Renal cortical epithelial cell (primary cell): ENCODE measurements around the gene CYP26A1. TPM values are rescaled to one million over a fixed set of nuclear protein-coding genes. Genes with fewer than 3 reads are reported as not detected.

Source experiments
- DNase-seq: peaks from one replicate; pipeline ENCODE4 v3.0.0-alpha.2; 2011; ENCODE audit warnings: low read depth
- total RNA-seq: library from RNA; depleted of rRNA; stranded (reverse); fragments of >200 nt; gene quantifications from 2 replicates; pipeline ENCODE4 v1.2.3, GENCODE V29; 2014

The CYP26A1 gene
- total RNA-seq, 1 donor from 2014 or later, result 0.15 TPM

GRCh38 chr10:93064874-93065660 lies 8.6 kb upstream of the CYP26A1 start:
- DNase-seq, result no peak

- no peak for DNase-seq
These were observed 7.8 kb upstream of the CYP26A1 start for GRCh38 chr10:93065675-93066543.

DNA sequence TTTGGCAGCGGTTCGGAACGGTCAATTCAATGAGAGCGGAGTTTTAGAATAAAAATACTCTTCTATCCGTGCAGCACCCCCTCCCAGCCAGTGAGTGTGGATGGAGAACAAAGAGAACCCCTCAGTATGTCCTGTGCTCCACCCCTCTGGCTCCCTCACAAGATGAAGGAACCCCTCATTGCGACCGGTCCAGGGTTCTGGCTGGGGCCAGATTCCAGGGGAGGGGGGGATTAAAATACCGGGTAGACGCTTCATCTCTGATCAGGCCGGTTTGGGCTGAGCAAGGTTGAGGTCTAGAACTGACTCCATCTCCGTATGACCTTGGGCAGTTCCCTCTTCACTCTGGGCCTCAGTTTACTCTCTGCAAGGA lies 7.2 kb upstream of the CYP26A1 start:
- DNase-seq, result no peak

- DNase-seq, result no peak
These were observed 6.0 kb upstream of the CYP26A1 start for GRCh38 chr10:93067443-93068365.

DNA sequence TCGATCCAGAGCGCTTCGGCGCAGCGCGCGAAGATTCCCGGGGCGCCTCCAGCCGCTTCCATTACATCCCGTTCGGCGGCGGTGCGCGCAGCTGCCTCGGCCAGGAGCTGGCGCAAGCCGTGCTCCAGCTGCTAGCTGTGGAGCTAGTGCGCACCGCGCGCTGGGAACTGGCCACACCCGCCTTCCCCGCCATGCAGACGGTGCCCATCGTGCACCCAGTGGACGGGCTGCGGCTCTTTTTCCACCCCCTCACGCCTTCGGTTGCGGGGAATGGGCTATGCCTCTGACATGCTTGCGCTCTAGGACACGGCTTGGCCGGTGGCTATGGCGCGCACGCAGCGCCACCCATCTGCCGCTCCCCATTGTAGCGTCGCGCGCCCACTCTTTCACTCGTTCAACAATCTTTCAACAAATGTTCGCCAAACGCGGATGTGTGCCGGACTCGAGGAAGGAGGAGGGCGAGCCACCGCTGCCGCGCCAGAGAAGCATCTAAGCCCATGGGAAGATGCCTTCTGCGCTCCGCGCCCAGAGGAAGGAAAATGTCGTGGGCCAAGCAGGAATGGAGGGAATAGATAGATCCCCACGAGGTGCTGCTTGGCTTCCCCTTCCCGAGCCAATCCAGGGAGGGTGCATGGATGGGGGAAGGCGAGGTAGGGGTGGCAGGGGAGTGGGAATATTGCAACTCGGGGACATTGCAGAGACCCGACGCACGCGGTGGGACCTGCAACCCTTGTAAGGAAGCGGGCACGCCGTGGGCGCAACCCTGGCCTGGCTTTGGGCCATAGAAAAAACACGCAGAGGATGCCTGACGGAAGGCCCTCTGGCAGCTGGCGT lies 5.1 kb upstream of the CYP26A1 start:
- DNase-seq, result no peak

DNA sequence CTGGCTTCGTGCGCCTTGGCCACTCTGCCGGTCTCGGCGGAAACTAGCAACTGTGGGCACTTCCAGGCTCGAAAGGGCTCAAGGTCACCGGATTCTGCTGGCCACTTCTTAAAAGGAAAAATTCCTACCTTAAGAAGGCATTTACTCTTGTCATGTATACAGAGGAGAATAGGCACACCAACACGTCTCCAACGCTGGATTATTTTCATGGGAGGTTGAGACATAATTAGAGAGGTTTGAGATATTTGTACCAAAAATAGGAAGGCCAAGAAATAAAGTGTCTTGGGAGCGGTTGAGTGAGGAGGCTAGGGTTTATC lies 4.5 kb upstream of the CYP26A1 start:
- no peak for DNase-seq

DNA sequence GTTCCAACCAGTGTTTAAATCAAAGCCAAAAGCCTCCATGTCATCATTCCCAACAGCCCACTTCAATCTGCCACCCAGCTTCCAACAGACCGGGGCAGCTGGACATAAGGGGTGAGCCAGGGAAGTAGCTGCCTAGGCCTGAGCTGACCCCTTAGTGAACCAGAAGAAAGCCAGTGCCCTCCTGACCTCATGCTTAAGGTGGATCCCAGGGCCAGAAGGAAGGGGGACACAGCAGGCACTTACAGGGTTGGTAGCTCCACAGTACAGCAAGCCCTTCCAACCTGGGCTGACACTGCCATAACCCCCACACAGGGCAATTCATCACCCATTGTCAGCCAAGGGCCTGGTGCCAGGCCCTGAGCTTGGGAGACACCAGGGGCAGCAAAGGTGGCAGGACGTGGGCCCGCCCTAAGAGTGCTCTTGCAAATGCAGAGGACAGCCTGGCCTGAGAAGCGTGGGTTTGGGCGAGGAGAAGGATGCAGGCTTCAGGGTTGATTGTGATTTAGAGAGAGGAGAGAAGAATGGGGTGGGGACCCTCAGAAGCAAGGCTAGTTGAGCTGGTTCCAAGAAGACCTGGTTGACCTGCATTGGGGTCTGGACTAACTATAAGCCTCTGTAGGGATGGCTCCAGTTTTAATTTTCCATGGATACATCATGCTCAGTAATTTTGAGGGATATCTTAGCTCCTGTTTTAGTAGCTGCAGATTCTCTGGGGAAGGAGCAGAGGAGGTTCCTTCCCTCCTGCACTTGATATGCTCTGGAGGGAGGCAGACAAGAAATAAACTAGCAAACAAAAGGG lies 3.1 kb upstream of the CYP26A1 start:
- DNase-seq, result no peak

- no peak for DNase-seq
These were observed 2.6 kb upstream of the CYP26A1 start for GRCh38 chr10:93071177-93071472.

DNA sequence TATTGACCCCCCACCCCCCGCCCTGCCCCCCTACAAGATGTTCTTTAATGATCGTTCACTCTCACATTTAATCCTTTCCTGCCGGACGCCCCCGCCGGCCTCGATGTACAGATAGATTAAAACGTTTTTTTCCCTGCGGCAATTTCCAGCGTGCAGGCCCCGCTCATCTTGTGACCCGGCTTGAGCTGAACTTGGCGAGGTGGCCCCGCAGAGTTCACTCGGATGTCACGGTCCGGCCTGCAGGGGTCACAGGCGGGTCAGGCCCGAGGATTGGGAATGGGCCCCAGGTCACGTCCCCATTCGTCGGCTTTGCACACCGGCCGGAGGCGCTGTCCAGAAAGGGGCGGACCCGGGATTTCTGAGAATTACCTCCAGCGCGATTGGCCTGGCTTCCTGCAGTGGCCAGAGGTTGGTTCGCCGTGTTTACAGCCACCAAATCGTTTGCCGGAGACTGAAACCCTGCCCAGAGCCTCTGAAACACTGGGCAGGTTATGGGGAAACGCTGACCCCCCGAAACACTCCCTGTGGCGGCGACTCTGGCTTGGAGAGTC lies 1.9 kb upstream of the CYP26A1 start:
- peak; percentile 30 for DNase-seq

DNA sequence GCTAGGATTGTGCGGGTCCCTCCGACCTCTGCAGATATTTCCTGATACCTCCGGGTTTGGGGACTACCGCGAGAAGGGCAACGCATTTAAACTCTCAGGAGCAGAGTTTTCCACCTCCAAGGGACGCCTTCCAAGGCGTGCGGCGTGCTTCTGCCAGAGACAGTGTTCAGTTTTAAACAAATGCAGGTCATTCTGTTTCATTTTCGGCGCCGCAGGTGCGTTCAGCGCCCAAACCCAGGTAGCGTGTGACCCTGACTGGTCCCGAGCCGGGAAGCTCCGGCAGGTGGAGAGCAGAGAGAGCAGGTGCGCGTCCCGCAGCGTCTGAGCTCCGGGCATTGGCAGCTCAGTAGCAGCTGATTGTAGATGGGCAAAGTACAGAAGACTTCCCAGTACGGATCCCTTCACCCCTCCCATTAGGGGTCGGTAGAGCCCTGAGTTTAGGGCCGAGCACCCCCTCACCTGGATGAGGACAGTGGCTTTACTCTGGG lies 1.4 kb upstream of the CYP26A1 start:
- no peak for DNase-seq

DNA sequence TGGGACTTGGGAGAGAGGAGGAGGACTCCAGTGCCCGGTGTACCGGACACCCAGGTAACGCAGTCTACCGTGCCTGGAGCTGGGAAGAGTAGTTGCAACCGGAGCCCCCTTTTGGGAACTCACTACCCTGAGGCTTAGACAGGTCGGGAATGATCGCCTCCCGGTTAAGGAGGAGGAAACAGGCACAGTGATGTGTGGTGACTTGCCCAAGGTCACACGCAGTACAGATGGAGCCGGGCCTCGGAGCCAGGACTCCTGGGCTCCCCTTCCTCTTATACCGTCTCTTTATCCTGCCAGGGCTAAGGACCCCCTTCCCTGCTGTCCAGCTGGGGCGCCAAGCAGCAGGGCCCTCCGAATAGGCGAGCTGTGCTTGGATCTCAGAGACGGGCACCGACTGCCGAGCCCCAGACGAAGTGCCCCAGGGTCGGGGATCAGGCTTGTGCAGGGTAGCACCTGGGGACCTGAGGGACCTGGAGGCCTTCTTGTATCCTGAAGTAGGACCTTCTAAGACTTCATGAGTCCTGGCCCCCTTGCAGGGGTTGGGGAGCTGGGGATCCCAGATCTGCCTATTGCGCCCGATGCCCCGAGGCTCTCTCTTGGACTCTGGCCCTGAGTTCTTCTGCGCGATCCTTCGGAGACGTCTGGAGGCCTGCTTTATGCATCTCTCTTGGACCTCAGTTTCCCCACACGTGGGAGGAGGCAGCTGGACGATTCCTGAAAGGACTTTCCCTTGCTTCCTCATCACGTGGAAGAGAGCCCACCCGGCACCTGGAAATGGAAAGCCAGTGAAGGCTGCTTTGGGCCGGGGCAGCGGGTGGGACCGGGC lies 767 bp upstream of the CYP26A1 start:
- DNase-seq, result no peak

GRCh38 chr10:93074147-93074596 lies 479 bp downstream of the CYP26A1 start:
- no peak for DNase-seq

DNA sequence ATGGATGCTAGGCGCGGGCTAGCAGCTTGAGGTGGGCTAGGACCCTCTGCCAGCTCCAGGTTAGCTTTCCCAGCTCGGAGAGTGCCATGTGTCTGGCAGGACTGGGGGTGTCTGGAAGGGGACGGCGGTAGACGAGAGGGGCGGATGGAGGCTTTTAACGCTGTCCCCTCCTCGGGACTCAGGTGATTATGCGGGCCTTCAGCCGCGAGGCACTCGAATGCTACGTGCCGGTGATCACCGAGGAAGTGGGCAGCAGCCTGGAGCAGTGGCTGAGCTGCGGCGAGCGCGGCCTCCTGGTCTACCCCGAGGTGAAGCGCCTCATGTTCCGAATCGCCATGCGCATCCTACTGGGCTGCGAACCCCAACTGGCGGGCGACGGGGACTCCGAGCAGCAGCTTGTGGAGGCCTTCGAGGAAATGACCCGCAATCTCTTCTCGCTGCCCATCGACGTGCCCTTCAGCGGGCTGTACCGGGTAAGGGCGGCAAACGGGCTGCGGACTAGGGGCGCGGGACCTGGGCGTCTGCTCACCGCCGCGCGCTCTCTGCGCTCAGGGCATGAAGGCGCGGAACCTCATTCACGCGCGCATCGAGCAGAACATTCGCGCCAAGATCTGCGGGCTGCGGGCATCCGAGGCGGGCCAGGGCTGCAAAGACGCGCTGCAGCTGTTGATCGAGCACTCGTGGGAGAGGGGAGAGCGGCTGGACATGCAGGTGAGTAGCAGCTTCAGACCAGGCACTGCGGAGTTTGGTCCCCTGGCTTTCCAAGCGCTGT lies 1.1 kb downstream of the CYP26A1 start:
- no peak for DNase-seq

- no peak for DNase-seq
These were observed 1.9 kb downstream of the CYP26A1 start for GRCh38 chr10:93075369-93076221.

DNA sequence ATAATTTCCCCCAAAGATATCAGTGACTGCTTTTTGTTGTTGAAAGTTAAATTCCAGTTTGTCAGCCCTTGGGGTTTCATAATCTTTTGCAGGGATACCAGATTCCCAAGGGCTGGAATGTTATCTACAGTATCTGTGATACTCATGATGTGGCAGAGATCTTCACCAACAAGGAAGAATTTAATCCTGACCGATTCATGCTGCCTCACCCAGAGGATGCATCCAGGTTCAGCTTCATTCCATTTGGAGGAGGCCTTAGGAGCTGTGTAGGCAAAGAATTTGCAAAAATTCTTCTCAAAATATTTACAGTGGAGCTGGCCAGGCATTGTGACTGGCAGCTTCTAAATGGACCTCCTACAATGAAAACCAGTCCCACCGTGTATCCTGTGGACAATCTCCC lies 3.2 kb downstream of the CYP26A1 start:
- DNase-seq, result no peak

- DNase-seq, result no peak
These were observed 4.2 kb downstream of the CYP26A1 start for GRCh38 chr10:93077860-93078337.

GRCh38 chr10:93079663-93080349 lies 6.1 kb downstream of the CYP26A1 start:
- DNase-seq, result no peak
